Measurements from ENCODE around the gene PIP5K1A.

- TF ChIP-seq CTCF (conservative IDR thresholded peaks at IDR 0.05 in 1 of 2, IDR thresholded peaks at IDR 0.05 in 1 of 2; ENCODE audit: low read depth in 1 of 2, low read length in 2 of 2) (no peak), EZH2 (IDR thresholded peaks at IDR 0.05; ENCODE audit: low read length, missing control alignments) (no peak)
Observed at GRCh38 chr1:151254217-151255213, 56.2 kb downstream of the PIP5K1A start, which contains the start of gene PSMD4.

Measured in fibroblast of lung (primary cell).